ENCODE results near the gene PRDM16. TPM values are rescaled to one million over a fixed set of nuclear protein-coding genes. Genes with fewer than 3 reads are reported as not detected.
A peak's percentile ranks its signal among the peaks of the same experiment; 100 is the strongest.

PRDM16 gene
- total RNA-seq, 1 experiment from 2014 or later: 0.69 TPM

DNA sequence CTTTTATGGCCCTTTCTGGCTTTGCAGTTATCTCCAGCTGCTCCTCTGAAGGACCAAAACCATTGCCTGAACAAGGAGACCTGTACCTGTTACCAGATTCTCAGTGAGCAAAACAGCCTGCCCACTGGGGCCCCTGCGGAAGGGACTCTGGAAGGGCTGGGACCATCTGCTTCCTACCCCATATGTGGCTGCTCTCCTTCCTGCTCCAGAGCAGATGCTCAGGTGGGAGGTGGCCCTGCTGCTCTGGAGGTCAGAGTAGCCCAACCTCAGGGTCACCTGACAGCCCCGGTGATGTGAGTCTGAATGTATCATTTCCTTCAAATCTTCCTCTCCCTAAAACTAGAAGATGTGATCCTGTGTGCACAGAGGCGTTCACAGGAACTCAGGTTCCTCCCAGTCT lies 33.6 kb downstream of the PRDM16 start:
- no peaks in the 10 kb centered on the region for H3K27me3 ChIP-seq (ENCODE audit: control insufficient read depth, insufficient read depth, low read length)
- H3K36me3 ChIP-seq (replicated peaks; ENCODE audit: control insufficient read depth, insufficient read depth, low read length): no peaks in the 10 kb centered on the region
- H3K4me3 ChIP-seq (ENCODE audit: insufficient read depth, low read depth, low read length): no peak overlapping the region
- no peak for DNase-seq

GRCh38 chr1:3103967-3104677 lies 35.1 kb downstream of the PRDM16 start:
- H3K4me3 ChIP-seq (ENCODE audit: insufficient read depth, low read depth, low read length): no peak overlapping the region
- H3K27me3 ChIP-seq (ENCODE audit: control insufficient read depth, insufficient read depth, low read length): no peaks in the 10 kb centered on the region
- no peak for DNase-seq
- H3K36me3 ChIP-seq (replicated peaks; ENCODE audit: control insufficient read depth, insufficient read depth, low read length): no peaks in the 10 kb centered on the region

DNA sequence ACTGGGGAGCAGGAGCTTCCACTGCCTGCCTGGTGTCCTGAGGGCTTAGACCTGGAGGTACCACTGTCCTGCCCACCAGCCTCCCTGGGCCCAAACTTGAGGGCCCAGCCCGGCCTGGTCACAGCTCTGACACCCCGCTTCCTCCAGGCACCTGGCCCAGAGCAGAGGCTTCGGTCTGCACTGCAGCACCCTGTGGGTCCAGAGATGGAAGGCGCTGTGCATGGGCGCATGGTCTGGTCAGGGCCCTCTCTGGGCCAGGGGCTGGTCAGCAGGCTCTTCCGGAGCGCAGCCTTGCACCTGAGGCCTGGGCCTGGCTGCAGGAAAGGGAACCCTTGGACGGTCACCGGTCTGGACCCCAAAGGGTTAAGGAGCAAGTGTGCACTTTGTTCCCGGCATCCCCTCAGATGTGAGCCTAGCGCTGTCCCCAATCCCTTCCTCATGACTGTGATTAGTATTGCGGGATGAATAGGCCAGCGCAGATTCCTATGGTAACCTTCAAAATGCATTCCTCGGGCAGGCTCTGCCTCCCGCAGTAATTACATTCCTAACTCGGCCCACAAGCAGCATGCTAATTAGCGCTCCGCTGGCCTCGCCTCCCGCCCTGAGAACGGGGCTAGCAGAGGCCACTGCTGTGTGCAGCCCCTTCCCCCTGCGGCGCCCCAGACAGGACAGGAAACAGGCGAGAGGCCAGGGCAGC lies 36.3 kb downstream of the PRDM16 start:
- H3K4me3 ChIP-seq (ENCODE audit: insufficient read depth, low read depth, low read length): no peak overlapping the region
- H3K36me3 ChIP-seq (replicated peaks; ENCODE audit: control insufficient read depth, insufficient read depth, low read length): no peaks in the 10 kb centered on the region
- H3K27me3 ChIP-seq (ENCODE audit: control insufficient read depth, insufficient read depth, low read length): no peaks in the 10 kb centered on the region
- peak; percentile 97 for DNase-seq

- Histone ChIP-seq H3K4me3 (ENCODE audit: insufficient read depth, low read depth, low read length) (no peak overlapping the region), H3K27me3 (ENCODE audit: control insufficient read depth, insufficient read depth, low read length) (no peaks in the 10 kb centered on the region), H3K36me3 (replicated peaks; ENCODE audit: control insufficient read depth, insufficient read depth, low read length) (no peaks in the 10 kb centered on the region)
- DNase-seq: no peak
Measured at GRCh38 chr1:3106216-3106615, 37.2 kb downstream of the PRDM16 start.

DNA sequence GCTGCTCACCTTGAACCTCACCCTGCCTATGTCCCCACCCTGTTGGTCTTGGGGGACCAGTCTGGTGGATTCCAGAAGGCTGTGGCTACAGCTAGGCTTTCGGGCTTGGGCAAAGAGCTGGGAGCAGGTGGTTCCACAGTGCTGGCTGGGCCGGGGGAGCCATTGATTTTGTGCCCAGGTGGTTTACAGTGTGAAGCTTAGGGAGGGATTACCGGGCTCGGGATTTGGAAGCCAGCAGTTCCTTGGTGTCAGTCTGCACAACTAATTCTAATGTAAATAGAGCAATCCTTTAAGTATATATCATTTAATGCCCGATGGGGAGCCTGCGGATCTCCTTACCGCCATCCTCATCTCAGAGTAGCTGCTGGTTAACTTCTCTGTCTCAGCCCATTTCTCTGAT lies 38.2 kb downstream of the PRDM16 start:
- H3K4me3 ChIP-seq (ENCODE audit: insufficient read depth, low read depth, low read length): no peak overlapping the region
- H3K27me3 ChIP-seq (ENCODE audit: control insufficient read depth, insufficient read depth, low read length): no peaks in the 10 kb centered on the region
- no peak for DNase-seq
- H3K36me3 ChIP-seq (replicated peaks; ENCODE audit: control insufficient read depth, insufficient read depth, low read length): no peaks in the 10 kb centered on the region

GRCh38 chr1:3109355-3109754 lies 40.4 kb downstream of the PRDM16 start:
- H3K4me3 ChIP-seq (ENCODE audit: insufficient read depth, low read depth, low read length): no peak overlapping the region
- H3K36me3 ChIP-seq (replicated peaks; ENCODE audit: control insufficient read depth, insufficient read depth, low read length): no peaks in the 10 kb centered on the region
- no peak for DNase-seq
- no peaks in the 10 kb centered on the region for H3K27me3 ChIP-seq (ENCODE audit: control insufficient read depth, insufficient read depth, low read length)

DNA sequence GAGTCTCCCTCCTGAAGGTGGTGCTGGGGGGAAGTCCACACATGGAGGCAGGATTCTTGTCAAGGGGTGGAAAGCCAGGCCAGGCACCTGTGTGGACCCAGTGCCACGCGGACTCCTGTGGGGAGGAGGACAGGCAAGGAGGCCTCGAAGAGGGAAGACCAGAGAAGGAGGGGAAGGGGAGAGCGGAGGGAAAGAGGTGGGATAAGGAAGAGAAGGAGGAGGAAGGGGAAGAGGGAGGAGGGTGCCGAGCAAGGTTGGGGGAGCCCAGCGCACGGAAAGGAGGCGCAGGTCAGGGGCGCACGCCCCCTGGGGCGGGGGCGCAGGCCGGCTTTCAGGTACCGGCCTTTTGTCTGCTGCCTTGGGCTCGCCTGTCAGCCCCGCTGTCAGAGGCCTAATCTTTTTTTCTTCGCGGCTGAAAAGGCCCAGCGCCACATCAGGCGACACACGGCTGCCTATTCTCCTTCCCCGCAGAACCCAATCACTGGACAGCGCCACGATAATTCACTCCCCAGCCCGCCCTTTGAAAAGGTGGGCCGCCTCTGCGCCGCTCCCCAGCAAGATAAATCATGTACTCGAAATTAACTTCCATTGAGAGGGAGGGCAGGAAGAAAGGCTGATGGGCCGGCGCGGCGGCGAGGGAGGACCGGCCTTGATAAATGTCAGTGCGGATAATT lies 42.5 kb downstream of the PRDM16 start:
- no peaks in the 10 kb centered on the region for H3K27me3 ChIP-seq (ENCODE audit: control insufficient read depth, insufficient read depth, low read length)
- no peaks in the 10 kb centered on the region for H3K36me3 ChIP-seq (replicated peaks; ENCODE audit: control insufficient read depth, insufficient read depth, low read length)
- H3K4me3 ChIP-seq (ENCODE audit: insufficient read depth, low read depth, low read length): no peak overlapping the region
- no peak for DNase-seq

GRCh38 chr1:3112526-3112925 lies 43.5 kb downstream of the PRDM16 start:
- no peak for DNase-seq
- no peaks in the 10 kb centered on the region for H3K27me3 ChIP-seq (ENCODE audit: control insufficient read depth, insufficient read depth, low read length)
- no peak overlapping the region for H3K4me3 ChIP-seq (ENCODE audit: insufficient read depth, low read depth, low read length)
- no peaks in the 10 kb centered on the region for H3K36me3 ChIP-seq (replicated peaks; ENCODE audit: control insufficient read depth, insufficient read depth, low read length)

- no peak for DNase-seq
- Histone ChIP-seq H3K4me3 (ENCODE audit: insufficient read depth, low read depth, low read length) (no peak overlapping the region), H3K27me3 (ENCODE audit: control insufficient read depth, insufficient read depth, low read length) (no peaks in the 10 kb centered on the region), H3K36me3 (replicated peaks; ENCODE audit: control insufficient read depth, insufficient read depth, low read length) (no peaks in the 10 kb centered on the region)
Measured at GRCh38 chr1:3113047-3113740, 44.2 kb downstream of the PRDM16 start.

GRCh38 chr1:3113741-3114056 lies 44.7 kb downstream of the PRDM16 start:
- Histone ChIP-seq H3K27me3 (ENCODE audit: control insufficient read depth, insufficient read depth, low read length) (no peaks in the 10 kb centered on the region), H3K36me3 (replicated peaks; ENCODE audit: control insufficient read depth, insufficient read depth, low read length) (no peaks in the 10 kb centered on the region), H3K4me3 (ENCODE audit: insufficient read depth, low read depth, low read length) (no peak overlapping the region)
- DNase-seq: no peak

- no peaks in the 10 kb centered on the region for H3K36me3 ChIP-seq (replicated peaks; ENCODE audit: control insufficient read depth, insufficient read depth, low read length)
- no peak for DNase-seq
- H3K27me3 ChIP-seq (ENCODE audit: control insufficient read depth, insufficient read depth, low read length): no peaks in the 10 kb centered on the region
- H3K4me3 ChIP-seq (ENCODE audit: insufficient read depth, low read depth, low read length): no peak overlapping the region
Measured at GRCh38 chr1:3114131-3114744, 45.2 kb downstream of the PRDM16 start.

DNA sequence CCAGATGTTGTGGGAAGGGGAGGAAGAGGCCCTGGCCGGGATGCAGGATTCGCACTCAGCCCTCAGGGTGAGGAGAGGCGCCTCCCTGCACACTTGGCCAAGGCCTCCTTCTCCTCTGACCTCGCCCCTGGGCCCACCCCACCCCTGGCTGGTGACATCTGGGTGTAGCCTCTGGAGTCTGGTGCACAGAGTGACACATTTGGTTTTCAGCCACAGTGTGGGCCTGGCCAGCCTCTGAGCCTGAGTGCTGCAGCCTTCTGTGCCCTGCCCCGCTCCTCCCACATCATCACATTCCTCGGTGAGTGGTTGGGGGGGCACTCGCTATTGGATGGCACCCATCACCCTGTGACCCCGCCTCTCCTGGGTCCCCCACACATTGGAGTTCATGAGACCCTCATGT lies 45.8 kb downstream of the PRDM16 start:
- DNase-seq: no peak

GRCh38 chr1:3115275-3116149 lies 46.5 kb downstream of the PRDM16 start:
- Histone ChIP-seq H3K36me3 (replicated peaks; ENCODE audit: control insufficient read depth, insufficient read depth, low read length) (no peaks in the 10 kb centered on the region), H3K4me3 (ENCODE audit: insufficient read depth, low read depth, low read length) (no peak overlapping the region), H3K27me3 (ENCODE audit: control insufficient read depth, insufficient read depth, low read length) (no peaks in the 10 kb centered on the region)
- DNase-seq: no peak

More for the DNA sequence above, 45.8 kb downstream of the PRDM16 start:
- Histone ChIP-seq H3K27me3 (ENCODE audit: control insufficient read depth, insufficient read depth, low read length) (no peaks in the 10 kb centered on the region), H3K36me3 (replicated peaks; ENCODE audit: control insufficient read depth, insufficient read depth, low read length) (no peaks in the 10 kb centered on the region), H3K4me3 (ENCODE audit: insufficient read depth, low read depth, low read length) (no peak overlapping the region)

GRCh38 chr1:3116150-3116510 lies 47.1 kb downstream of the PRDM16 start:
- H3K4me3 ChIP-seq (ENCODE audit: insufficient read depth, low read depth, low read length): no peak overlapping the region
- H3K27me3 ChIP-seq (ENCODE audit: control insufficient read depth, insufficient read depth, low read length): no peaks in the 10 kb centered on the region
- DNase-seq: no peak
- H3K36me3 ChIP-seq (replicated peaks; ENCODE audit: control insufficient read depth, insufficient read depth, low read length): no peaks in the 10 kb centered on the region

Measured in H7 (cell line).